Activated CD4-positive, alpha-beta T cell treated with anti-CD3 and anti-CD28 coated beads, Interleukin-2, Interleukin-6, amounts not matched to agents 100 ng/mL and 50 ng/mL, durations not matched to agents 16 hours and 8 hours (primary cell): ENCODE data around the gene AGBL4.

Experiments used
- DNase-seq: peaks from one replicate; pipeline ENCODE4 v3.0.0-alpha.2; 2020

AGBL4 gene

DNA sequence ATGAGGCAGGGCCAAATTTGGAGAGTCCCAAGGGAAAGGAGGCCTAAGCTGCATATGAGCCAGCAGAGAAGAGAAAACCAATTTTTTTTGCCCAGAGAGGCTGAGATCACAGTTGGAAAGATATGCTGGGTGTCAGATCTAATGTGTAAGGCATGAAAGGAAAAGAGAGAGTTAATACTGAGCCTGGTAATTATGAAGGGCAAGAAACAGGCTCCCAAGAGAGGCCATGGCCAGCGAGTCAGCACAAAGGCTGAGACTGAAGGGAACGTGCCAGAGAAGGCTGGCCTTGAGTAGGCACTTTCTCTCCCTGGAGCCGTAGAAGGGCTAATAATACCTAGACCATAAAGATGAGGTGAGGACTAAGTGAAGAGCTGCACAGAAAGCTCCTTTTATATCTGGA, 1215.3 kb downstream of the AGBL4 start:
- DNase-seq: no peak

DNA sequence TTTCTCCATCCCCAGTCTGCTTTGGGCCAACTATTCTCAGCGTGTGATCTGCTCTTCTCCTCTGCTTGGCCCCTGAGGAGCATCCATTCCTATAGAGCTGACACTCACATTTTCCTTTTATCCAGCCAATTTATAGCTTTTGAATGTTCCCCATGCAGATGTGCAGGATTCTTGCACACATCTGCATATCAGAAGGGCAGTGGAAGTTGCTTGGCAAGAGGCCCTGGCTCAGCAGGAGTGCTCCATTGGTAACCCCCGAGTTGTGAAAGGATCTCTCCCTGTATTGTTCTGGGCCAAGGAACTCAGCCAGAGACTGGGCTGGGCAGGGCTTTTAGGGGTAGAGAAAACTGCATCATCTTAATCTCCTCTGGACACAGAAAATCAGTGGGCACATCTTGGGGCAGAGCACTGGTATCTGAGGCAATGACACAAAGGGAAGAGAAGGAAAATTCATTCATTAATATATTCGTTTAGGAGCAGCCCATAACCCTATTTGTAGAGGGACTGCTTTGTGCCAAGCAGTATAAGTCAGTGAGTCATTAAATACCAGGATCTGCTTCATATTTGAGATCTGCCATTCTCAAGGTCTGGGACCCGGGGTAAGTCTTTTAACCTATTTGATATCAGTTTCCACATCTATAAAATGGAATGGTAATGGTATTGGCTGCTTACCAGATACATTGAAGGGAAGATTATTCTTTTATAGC, 1216.0 kb downstream of the AGBL4 start:
- no peak for DNase-seq

DNA sequence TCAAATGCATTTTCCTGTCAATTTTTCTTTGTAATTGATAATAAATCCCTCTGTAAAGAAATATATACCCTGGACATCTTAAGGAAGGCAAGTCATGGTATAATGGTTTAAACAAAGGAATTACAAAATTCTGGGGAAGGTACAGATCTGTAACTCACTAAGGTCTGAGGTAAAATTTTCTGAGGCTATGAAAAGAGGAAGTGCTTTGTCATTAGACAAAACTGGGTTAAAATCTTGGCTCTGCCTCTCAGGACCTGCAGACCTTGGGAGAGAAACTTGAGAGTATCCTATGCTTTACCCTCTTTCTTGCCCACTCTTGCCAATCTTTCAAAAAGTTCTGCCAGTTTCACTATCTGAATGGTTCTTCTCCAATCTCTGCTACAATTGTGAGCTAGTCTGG, 1220.3 kb downstream of the AGBL4 start:
- no peak for DNase-seq

DNA sequence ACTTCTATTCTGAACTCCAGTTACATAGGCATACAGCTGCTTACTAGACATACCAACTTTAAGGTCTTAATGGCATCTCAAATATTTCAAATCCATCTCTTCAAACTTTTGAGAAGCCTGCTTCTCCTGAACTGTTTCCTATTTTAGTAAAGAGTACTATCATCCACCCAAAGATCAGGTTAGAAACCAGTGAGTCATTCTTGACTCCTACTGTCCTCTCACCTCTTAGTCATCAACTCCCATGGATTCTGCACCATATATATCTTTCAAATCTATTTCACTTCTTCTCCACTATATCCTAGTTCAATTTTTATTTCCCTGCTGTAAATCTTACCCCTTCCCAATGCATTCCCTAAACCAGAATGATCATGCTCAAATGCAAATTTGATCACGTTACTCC, 1228.9 kb downstream of the AGBL4 start:
- DNase-seq: no peak

DNA sequence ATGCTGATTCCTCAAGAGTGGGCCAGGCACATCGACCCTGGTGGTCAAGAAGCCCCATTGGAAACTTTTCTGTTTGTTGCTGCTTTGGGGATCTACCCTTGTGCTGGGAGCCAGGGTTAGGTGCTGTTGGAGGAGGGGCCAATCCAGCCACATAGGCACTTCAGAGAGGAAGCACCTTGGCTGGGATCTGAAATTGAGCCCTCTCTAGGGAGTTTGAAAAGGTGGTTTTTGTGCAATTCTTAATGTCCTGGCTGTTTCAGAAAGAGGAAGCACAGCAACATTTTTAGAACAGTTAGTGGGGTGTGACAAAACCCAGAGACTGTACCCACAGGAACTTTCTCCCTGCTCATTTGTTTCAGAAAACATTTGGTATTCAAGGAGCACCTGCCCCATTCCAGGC, 1229.9 kb downstream of the AGBL4 start:
- DNase-seq: no peak

DNA sequence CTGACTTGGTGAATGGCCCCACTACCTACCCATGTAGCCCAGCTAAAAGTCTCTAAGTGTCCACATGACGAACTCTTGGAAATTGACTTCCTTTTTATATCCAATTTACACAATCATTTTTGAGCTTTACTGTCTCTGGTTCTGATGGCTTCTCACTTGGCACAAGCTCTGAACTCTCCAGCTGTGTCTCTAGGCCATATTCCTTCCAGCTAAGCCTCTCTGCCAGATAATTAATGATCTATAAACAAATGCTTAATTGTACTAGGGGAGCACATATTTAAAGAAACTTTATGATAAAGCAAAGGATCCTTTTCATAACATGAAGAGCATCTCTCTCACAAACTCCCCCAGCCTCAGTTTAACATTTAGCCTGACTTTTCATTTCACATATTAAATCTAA, 1230.8 kb downstream of the AGBL4 start:
- no peak for DNase-seq

DNA sequence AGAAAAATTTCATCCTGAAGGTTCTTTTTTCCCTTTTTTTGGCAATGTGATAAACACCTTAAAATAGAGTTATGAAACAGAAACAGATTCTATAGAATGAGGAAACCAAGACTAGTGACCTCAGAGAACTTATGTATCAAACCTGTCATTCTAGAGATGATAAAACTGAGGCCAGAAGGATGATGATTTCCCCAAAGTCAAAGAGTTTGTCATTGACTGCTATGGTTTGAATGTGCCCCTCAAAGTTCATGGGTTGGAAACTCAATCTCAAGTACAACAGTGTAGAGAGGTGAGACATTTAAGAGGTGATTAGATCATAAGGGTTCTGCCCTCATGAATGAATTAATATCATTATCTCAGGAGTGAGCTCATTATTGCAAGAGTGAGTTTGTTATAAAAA, 1233.4 kb downstream of the AGBL4 start:
- peak; percentile 25 for DNase-seq

DNA sequence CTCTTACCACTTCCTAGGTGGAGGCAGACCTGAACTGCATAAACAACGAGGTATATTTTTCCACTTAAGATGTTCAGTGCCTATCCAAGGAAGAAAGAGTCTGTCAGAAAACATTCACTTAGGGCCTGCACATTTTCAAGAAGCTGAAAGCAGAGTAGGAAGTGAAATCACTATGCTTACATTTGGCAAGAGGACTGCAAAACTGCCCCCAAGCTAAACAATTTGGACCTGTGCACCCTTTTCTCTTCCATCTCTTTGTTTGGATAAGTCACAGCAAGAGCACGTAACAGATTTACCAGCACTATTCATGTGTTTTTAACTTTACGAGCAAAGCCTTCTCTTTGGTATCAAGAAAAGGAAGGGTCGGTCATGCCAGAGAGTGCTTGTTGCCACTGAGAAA, 1233.9 kb downstream of the AGBL4 start:
- DNase-seq: no peak

DNA sequence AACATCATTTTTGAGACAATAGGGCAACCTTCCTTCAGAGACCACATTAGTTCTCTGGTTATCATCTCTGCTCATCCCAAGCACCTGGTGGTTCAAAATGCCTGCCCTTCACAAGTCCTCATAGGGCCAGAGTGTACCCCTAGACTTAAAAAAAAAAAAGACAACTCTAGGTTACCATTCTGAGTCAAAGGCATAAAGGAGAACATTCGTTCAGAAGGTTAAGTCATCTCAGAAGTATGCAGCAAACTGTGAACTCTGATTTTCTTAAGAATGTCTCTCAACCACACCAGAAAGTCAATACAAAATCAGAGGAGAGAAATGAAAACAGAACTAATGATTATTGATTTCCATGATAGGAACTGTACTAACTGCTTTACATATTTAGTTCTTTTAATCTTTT, 1237.9 kb downstream of the AGBL4 start:
- DNase-seq: peak; percentile 28

DNA sequence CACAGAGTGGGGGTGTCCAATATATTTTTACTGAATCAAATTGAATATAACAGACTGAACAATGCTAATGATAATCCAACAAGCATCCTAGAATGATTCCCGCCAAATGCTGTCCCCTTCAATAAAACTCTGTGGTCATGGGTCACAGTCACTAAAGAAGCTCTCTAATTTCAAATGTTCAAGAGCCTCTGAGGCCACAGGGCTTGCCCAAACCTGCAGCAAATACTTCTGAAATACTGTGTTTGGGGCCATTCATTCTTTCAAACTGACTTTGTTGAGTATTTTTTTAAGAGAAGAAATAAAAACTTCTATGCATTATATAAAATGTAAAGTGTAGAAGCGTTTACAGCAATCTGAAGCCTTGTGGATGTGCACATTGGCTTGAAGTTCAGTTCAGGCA, 1239.5 kb downstream of the AGBL4 start:
- no peak for DNase-seq

DNA sequence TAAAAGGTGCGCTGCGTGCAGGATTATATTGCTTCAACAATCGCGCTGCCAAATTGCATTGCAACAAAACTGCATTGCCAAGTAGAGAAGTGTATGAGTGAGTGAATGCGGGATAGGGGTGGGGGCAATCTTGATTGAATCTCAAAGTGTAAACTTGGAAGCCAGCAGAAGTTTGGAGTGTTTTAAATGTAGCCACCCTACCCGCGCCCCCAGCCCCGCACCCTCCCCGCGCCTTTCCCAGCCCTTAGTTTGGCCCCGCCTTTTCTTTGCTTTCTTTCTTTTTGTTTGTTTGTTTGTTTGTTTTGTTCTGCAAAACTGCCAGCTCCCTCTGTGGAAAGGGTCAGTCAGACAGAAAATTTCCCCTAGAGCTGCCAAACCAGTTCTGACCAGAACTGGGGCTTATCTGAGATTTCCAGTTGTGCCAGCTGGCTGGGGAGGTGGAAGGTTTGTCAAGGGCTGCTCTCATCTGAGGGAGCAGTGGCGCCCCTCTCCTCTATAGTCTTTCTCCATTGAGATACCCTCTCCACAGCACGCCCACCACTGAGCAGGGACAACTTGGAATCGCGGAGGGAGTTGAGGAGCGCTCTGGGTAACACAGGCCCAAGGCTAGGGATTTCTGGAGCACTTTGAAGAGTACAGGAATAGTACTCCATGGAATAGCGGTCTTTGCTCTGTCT, 1246.4 kb downstream of the AGBL4 start:
- DNase-seq: no peak

DNA sequence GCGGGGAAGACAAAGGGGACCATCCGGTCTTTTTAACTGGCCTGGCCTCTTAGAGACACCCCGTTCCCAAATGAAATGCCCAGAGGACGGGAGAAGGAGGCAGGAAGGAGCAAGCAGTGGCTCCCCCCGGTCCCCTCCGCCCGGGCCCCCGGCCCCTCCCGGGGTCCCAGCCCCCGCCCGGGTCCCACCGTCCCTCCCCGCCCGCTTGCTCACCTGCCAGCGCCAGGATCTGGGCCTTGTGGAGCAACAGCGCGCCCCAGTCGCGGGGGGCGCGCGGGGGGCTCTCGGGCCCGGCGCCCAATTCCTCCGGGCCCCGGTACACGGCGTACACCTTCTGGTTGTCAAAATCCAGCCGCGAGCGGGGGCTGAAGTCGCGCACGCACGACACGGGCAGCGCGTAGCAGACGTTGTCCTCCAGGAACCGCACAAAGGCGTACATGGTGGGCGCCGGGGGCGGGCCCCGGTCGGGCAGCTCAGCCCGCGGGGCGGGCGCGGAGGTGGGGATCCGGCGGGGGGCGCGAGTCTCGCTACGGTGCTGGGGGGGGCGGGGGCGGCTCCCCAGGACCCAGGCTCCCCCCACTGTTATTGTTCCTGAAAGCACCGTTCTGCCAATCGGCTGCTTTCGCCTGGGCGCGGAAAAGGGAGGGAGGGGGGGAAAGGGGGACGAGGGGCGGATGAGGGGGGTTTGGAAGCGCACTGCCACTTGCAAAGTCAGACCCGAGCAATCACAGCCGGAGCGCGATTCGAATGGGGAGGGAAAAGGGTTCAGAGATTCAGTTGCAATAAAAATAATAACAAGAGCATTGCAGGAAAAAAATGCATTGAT, 1247.1 kb downstream of the AGBL4 start, which contains the start of gene BEND5:
Gene BEND5 (minus strand): TSS at position 499 of the 826 bp plus-strand sequence. CDS start 60 bp downstream, at position 439.
- no peak for DNase-seq

DNA sequence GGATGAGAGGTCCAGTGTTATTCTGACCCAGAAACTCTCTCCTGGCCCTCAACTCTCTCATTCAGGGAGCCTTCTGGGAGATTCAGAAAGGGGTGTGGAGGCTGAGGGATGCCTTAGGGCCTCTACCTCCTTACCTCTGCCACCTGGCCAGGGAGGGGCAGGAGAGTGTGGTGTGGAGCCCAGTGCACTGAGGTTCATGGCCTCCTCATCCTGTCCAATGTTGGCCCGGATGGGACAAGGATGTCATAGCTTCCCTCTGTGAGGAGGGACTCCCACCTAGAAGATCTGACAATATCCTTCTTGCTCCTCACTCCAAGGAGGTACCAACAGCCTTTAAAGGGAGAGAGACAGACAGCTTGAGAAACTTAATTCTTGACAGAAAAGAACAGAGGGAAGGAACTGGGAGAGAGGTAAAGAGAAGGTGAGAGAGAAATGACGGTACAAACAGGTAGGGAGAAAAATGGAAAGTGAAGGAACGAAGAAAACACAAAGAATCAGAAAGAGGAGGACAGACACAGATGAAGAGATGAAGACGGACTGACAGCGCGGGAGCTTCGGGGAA, 1247.8 kb downstream of the AGBL4 start:
- DNase-seq: no peak

DNA sequence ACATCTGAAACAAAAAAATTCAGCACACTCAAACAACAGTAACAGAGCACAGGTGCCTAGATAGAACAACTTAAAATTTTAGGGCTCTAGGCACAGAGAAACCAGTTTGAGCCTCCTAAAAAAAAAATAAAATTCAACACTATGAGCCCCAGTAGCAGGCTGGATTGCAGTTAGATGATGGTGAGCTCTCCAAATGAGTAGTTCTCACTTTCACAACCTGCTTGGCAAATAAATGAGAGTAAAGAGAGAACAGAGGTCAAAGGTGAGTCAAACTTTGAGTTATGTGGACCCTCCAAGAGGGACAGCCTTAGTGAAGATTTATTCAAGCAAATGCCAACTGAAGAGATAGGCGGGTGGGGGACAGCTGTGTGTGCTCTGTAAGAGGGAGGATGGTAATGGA, 1250.6 kb downstream of the AGBL4 start:
- peak; percentile 11 for DNase-seq

DNA sequence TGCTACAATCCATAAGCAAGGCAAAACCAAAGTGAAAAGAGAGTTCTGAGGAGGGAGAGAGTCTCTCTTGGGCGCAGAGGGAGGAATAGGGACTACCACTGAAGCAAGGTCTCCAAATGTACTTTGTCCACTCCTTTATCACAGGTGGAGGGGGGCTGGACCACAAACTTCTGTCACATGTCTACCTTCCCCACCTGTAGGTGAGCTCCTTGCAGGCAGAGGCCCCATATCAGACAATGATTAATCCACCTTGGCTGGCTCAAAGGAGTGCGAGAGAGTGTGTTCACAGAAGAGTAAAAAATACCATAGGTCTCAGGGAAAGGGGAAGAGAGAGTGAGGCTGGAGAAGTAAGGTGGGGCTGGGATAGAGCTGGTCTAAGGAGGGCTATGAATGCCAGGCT, 1251.5 kb downstream of the AGBL4 start:
- no peak for DNase-seq

DNA sequence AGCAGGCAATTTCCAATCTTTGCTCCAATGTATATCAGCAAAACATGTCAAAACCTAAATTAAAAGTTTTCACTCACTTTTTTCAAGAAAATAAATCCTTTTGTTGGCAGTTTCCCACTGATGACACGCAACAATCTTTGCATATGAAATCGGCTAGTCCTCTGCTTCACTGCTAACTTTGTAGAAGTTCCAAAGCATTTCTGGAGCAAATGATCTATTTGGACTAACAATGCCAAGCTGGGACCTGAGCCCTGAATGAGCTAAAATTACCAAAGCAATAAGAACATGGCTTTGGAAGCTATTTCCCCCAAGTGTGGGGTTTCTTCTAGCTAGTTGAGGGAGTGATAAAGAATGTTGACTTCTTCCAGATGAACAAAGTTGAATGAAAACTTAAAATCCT, 1252.2 kb downstream of the AGBL4 start:
- DNase-seq: no peak

DNA sequence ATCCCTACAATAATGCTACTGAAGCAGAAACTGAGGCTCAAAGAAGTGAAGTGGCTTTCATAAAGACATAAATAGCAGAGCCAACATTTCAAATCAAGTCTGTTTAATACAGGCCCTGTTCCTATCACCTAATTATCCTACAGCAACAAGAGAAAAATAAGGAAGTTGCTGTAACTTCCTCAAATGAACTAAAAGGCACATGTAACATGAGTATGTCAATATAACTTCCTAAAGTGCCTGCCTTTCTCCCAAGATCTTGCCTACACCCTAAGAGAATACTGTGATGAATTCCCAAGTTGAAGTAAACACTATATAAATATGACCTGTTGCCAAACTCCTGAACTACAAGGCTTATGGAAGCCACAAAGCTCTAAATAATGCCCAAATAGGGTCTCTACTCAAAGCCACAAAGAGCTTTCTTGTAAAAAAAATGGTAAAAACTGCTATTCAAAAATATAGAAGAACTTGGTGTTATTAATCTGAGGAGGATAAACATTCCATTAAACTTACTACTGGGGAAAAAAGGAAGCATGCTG, 1255.7 kb downstream of the AGBL4 start:
- DNase-seq: no peak

DNA sequence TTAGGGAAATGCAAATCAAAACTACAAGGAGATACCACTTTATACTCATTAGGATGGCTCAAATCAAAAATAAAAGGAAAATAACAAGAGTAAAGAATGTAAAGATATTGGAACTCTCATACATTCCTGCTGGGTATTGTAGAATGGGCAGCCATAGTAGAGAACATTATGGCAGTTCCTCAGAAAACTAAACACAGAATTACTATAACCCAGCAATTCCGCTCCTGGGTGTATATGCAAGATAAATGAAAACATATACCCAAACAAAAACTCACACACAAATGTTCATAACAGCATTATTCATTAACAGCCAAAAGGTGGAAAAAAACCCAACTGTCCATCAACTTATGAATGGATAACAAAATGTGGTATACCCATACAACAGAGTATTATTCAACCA, 1258.4 kb downstream of the AGBL4 start:
- no peak for DNase-seq

DNA sequence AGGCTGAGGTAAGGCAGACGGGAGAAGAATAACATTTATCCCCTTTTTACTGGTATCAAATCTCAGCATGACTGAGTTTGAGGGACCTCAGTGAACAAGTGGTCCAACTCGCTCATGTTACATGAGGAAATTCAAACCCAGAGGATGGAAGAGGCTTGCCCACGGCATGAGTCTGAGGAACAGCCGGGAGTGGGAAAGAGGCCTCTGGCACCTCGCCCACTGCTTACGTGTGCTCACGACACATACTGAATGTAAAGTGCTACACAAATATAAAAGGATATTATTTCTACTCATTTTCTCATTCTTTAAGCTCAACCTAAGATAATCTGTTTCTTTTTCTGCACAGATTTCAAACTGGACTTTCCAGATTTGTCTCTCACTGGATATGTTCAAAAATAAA, 1261.8 kb downstream of the AGBL4 start:
- no peak for DNase-seq

DNA sequence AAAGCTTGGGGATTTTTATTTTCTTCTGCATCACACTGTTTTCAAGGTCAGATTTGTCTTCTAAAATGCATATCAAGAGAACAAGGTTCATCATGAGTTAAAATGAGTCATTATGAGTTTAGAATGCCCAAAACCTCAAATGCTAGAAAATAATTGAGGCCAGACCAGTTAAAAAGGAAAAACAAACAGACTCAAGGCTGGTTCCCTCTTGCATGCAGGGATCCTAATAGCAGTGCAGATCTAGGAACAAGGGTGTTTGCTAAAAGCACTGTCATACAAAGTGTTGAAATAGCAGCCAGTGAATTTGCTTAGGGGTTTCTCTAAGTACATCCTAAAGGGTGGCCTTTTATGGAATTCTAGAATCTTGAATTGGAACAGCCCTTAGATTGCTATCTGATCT, 1262.3 kb downstream of the AGBL4 start:
- DNase-seq: no peak

DNA sequence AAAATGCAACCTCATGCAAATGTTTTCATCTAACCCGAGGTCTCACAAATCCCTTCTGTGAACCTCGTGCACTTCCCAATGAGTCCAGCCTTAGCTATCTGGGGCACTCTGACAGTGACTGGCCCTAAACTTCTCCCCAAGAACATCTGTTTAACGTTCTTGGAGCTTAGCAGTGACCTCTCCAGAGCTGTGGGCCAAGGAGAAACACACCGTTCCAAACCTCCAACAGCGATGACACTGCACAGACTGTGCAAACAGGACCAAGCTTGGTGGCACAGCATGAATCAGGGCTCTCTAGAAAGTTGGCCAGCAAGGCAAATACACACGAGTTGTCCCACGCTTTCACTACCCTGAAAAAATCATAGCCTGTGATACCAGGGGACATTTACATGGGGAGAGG, 1262.9 kb downstream of the AGBL4 start:
- DNase-seq: no peak

DNA sequence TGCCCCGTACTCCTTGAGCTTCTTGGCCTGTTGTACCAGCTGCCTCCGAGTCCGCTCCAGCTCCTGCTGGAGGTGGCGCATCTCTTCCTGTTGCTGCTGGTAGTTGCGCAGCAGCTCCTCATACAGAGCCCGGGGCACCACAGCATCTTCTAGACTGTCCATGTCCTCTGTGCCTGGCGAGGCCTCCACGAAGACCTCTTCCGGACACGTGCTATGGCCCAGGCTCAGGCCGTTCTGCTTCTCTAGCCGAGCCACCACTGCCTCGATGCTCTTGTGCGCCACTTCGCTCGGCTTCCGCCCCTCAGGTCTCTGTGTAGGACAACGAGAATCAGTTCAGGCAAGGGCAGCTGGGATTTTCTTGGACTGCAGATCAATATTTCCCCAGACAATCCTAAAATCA, 1264.8 kb downstream of the AGBL4 start:
- DNase-seq: no peak

DNA sequence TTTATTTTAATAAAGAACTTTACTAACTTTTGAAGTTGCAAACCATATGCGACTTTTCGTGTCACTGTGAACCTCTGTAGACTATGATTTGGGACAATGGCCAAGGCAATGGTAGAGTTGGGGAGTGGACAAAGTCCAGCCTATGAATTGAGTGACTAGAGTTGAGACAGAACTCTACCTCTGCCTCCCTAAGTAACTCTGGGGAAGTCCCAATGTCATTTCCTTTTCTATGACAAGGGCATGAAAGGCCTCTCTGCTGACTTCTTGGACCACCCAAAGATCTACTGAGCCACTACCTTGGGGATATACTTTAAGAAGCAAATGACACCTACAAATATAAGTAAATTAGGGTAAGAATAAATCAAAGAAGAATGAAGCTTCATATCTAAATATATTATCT, 1266.4 kb downstream of the AGBL4 start:
- DNase-seq: no peak
